ENCODE measurements around the gene SMARCC1.

DNA sequence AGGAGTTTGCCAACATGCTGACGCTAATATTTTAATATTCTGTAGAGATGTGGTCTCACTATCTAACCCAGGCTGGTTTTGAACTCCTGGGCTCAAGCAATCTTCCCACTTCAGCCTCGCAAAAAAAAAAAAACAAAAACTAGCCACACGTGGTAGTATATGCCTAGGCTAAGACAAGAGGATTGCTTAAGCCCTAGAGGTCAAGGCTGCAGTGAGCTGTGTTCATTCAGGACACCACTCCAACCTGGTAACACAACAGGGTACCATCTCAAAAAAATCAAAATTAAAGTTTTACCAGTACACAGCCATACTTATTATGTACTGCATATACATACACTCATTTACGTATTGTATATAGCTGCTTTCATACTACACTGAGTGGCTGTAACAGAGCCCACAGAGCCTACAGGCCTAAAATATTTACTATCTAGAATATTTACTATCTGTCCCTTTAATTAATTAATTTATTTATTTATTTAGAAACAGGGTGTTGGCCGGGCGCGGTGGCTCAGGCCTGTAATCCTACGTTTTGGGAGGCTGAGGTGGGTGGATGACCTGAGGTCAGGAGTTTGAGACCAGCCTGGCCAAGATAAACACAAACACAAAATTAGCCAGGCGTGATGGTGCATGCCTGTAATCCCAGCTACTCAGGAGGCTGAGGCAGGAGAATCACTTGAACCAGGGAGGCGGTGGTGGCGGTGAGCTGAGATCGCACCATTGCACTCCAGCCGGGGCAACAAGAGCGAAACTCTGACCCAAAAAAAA is 23.2 kb downstream of the SMARCC1 start:
- TF ChIP-seq, protein P1, sequence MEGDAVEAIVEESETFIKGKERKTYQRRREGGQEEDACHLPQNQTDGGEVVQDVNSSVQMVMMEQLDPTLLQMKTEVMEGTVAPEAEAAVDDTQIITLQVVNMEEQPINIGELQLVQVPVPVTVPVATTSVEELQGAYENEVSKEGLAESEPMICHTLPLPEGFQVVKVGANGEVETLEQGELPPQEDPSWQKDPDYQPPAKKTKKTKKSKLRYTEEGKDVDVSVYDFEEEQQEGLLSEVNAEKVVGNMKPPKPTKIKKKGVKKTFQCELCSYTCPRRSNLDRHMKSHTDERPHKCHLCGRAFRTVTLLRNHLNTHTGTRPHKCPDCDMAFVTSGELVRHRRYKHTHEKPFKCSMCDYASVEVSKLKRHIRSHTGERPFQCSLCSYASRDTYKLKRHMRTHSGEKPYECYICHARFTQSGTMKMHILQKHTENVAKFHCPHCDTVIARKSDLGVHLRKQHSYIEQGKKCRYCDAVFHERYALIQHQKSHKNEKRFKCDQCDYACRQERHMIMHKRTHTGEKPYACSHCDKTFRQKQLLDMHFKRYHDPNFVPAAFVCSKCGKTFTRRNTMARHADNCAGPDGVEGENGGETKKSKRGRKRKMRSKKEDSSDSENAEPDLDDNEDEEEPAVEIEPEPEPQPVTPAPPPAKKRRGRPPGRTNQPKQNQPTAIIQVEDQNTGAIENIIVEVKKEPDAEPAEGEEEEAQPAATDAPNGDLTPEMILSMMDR (IDR thresholded peaks at IDR 0.05), result no peak
- no peak for TF ChIP-seq POLR2A (IDR thresholded peaks at IDR 0.05)

All from testis (tissue), 2 donors.